Measurements from ENCODE around the gene CNIH2.

DNA sequence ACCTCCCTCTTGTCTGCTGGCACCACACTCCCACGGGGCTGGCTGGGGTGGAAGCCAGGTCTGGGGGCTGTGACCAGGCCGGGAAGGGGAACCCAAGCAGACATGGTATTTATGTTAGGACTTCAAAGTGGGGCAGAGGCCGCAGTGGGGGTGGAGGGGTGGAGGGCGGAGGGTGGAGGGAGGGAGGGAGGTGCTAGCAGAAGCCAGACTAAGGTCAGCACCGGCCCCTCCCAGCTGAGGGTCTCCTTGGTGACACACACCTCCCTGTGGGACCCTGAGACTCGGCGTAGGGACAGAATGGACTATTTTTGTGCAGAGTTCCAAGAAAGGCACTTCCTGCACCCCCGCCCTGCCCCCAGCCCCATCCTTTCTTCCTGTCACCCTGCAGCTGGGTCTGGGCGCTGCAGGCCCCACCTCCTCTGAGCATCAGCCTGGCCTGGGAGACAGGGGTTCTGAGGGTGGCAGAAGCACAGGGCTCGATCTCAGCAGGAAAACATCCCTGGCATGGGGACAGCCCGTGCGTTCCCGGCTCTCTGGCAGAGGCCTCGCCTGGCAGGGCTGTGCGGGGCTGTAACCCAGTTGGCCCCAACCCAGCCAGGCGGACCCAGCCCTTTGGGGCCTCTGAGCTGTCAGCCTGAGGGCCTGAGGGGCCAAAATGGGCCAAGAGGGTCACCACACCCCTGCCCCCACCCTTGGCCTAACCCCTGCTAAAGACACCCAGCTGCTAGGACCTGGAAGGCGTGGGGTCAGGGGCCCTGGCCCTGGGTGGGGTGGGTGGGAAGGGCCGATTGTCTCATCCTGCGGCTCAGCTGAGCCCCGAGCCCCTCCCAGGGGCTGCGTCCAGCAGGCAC is 48.5 kb downstream of the CNIH2 start:
- TF ChIP-seq, protein P1, sequence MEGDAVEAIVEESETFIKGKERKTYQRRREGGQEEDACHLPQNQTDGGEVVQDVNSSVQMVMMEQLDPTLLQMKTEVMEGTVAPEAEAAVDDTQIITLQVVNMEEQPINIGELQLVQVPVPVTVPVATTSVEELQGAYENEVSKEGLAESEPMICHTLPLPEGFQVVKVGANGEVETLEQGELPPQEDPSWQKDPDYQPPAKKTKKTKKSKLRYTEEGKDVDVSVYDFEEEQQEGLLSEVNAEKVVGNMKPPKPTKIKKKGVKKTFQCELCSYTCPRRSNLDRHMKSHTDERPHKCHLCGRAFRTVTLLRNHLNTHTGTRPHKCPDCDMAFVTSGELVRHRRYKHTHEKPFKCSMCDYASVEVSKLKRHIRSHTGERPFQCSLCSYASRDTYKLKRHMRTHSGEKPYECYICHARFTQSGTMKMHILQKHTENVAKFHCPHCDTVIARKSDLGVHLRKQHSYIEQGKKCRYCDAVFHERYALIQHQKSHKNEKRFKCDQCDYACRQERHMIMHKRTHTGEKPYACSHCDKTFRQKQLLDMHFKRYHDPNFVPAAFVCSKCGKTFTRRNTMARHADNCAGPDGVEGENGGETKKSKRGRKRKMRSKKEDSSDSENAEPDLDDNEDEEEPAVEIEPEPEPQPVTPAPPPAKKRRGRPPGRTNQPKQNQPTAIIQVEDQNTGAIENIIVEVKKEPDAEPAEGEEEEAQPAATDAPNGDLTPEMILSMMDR (IDR thresholded peaks at IDR 0.05) = no peak
- TF ChIP-seq POLR2A (IDR thresholded peaks at IDR 0.05) = no peak

All from Peyer's patch (tissue), 4 donors.